GM19099 (cell line): Measurements from ENCODE around the gene ANGPTL4.

ENCODE experiments used
- POLR2A ChIP-seq: IDR thresholded peaks from 3 replicates; pipeline ENCODE4 v1.6.1; 2011; ENCODE audit warnings: low read depth; ENCODE audit not compliant: insufficient read length; ENCODE audit errors: extremely low read depth

Gene ANGPTL4

DNA sequence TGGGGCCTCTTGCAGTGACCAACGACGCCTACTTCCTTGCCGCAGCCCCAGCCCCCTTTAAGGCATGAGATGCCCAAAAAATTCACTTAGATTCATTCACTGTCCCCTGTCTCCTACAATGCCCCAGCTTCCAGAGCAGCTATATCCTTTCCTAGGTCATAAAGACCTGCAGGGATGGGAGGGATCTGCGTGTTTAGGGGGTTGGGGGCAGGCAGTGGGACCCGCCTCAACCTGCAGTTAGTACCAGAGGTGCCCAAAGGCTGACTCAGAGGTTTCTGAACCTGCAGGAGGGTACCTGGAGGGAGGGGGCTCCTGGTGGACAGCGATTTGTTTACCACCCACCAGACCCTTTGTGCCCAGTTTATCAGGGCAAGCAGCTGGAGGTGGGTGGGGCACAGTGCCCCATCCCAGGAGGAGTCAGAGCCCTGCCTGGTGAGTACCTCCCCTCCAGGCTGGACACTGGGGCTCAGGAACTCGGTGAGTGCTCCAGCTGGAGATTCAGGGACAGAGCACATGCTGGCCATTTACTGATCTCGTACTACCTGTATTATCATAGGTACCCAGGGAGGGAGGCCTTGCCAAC lies 32.6 kb upstream of the ANGPTL4 start:
- no peak for TF ChIP-seq POLR2A

DNA sequence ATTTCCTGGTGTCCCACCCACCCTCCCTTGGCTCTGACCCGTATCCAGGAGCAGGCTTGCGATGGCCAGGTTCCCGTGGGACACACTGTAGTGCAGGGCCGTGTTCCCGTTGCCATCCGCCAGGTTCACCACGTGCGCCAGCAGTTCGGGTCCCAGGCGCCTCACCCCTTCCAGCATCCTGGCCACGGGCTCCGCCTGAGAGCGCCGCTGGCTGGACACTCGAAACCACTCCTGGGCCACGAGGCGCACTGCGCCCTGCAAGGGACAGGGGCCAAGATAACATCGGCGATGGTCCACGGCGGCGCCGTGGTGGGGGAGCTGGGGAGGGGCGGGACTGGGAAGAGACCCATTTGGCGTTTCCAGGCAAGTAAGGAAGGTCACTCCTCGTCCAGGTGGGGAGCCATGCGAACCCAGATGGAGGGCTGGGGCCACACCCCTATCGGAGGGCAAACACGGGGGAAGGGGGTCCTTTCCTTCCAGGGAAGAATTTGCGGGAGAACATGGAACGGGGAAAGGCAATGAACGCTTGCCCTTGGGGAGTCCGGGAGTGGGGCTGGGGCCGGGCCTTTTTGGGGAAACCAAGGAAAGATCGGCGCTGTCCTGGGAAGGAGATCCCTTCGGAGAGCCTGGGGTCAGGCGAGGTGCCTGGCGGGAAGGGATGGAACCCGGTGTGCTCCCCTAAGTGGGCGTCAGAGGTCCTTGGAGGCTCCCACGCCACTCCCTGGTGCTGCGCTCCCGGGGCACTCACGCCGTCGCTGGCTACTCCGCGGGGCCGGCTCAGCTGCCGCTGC lies 30.8 kb upstream of the ANGPTL4 start:
- TF ChIP-seq POLR2A = no peak

DNA sequence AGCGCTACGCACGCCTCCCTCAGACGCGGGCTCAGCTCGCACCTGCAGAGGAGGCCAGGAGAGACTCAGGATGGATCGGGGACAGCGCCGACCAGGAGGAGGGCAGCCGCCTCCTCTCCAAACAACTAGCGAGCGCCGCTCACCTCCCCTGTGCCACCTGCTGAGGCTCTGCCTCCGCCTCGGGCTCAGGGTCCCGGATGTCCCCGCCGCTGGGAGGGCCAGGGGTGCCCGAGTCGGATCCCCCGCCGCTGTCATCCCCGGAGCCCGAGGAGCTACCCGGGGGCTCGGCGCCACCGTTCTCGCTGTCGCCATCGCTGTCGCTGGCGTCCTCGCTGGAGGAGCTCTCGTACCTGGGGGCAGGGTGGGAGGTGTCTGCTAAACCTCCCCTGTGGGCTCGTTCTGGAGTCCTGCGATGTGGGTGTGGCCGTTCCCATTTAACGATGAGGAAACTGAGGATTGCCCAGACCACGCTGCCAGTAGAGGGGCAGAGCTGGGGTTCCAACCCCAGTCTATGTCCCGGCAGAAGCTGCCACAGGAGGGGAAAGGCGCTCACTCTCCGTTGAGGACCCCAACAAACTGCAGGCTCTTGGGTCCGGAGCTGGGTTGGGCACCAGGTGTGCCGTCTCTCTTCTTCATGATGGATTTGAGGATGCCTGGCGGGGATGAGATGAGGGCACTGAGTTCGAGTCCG lies 30.0 kb upstream of the ANGPTL4 start:
- TF ChIP-seq POLR2A = no peak

GRCh38 chr19:8334458-8335342 lies 29.3 kb upstream of the ANGPTL4 start:
- TF ChIP-seq POLR2A = no peak

GRCh38 chr19:8335343-8336071 lies 28.4 kb upstream of the ANGPTL4 start:
- TF ChIP-seq POLR2A = no peak

DNA sequence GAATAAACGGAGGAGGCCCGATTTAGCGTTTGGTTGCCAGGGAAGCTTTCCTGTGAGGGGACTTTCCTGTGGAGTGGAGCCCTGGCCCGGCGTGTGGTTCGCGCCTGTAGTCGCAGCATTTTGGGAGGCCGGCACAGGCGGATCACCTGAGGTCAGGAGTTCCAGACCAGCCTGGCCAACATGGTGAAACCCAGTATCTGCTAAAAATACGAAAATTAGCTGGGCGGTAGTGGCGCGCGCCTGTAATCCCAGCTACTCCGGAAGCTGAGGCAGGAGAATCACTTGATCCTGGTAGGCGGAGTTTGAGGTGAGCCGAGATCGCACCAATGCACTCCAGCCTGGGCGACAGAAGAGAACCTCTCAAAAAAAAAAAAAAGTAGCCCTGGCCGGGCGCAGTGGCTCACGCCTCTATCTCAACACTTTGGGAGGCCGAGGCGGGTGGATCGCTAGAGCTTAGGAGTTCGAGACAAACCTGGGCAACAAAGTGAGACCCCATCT lies 27.8 kb upstream of the ANGPTL4 start:
- TF ChIP-seq POLR2A = no peak

GRCh38 chr19:8336660-8337059 lies 27.3 kb upstream of the ANGPTL4 start:
- TF ChIP-seq POLR2A = no peak

DNA sequence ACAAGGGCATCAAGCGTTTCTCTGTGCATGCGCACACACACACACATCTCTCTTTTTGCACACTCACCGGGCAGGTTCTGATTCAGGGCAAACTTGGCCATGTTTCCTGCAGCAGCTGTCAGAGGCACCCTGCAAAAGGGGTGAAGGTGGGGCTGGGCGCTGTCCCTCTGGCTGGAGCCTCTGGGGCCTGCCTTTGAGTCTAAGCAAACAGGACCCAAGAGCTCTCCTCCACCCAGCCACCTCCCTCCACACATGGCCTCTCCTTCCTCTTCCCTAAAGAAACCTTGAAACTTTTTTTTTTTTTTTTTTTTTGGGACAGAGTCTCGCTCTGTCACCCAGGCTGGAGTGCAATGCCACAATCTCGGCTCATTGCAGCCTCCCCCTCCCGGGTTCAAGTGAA lies 26.2 kb upstream of the ANGPTL4 start:
- TF ChIP-seq POLR2A = no peak

GRCh38 chr19:8338835-8339234 lies 25.1 kb upstream of the ANGPTL4 start:
- no peak for TF ChIP-seq POLR2A

- TF ChIP-seq POLR2A = no peak
Observed at GRCh38 chr19:8340341-8341096, 23.4 kb upstream of the ANGPTL4 start.

DNA sequence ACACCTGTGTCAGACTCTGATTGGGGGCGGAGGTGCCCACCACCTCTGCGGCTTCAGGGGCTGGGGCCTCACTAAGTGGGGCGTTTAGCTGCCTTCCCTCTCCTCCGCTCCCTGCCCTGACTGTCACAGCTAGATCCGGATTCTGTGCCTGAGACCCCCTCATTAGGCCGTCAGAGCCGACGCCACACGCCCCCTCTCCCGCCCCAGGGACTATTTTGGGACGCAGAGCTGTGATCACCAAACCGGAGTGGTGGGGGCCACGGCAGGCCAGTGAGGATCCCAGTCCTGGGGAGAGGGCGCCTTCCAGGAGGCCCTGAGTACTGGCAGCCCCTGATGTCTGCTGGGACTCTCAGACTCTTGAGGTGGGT lies 21.7 kb upstream of the ANGPTL4 start:
- TF ChIP-seq POLR2A = no peak

DNA sequence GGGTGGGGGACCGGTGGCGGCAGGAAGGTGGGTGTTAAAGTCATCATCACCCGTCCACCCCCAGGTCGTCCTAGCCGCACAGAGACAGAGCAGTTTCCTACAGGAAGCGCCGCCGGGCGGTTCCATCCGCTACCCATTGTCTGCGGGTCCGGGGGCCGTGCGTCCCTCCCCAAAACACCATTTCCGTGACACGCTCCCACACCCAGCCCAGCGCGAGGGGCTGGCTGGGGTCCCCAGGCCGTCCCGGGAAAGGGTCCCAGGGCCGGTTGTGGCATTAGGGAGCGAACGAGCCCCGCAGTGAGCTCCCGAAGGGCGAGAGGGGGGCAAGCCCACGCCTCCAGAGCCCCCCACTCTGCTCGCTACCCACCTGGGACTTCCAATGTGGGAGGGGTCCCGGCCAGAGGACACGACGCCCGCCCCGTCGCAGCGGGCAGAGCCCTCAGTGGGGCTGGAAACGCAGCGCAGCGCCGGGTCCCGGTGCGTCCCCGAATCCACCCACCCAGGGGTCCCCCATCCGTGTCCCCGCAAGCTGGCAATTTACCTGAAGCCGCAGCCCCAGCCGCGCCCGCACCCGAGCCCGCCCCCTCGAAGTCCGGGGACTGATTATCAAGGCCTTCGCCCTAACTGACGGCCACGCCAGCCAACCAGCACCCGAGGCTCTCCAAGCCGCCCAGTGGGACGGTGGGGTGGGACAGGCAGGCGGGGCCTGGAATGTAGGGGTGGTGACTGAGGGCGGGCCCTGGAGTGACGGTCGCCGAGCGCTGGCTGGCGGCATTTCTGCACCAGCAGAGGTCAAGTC lies 21.1 kb upstream of the ANGPTL4 start, which contains the start of gene KANK3:
TSS of gene KANK3 (minus strand) at position 579 of the 799 bp plus-strand sequence. CDS start 5,434 bp downstream, outside the sequence.
- TF ChIP-seq POLR2A = no peak

GRCh38 chr19:8343483-8343844 lies 20.5 kb upstream of the ANGPTL4 start:
- TF ChIP-seq POLR2A = no peak
